H9 (cell line): ENCODE data around the gene FATE1. TPM values are rescaled to one million over a fixed set of nuclear protein-coding genes. Genes with fewer than 3 reads are reported as not detected.

Source experiments
- DNase-seq: peaks from one replicate; pipeline ENCODE4 v3.0.0-alpha.2; 2017
- H2AFZ ChIP-seq: one replicate; pipeline ENCODE4 v1.6.1; 2013; ENCODE audit warnings: mild to moderate bottlenecking, low read length, control low read depth, moderate library complexity
- H2AK5ac ChIP-seq: 2 replicates; pipeline ENCODE4 v1.6.1; 2013; ENCODE audit warnings: low read length, control low read depth, mixed read lengths; ENCODE audit not compliant: insufficient read length
- H2BK120ac ChIP-seq: one replicate; pipeline ENCODE4 v1.6.1; 2013; ENCODE audit warnings: low read depth, mild to moderate bottlenecking, low read length, control low read depth, inconsistent platforms; ENCODE audit not compliant: poor library complexity, severe bottlenecking
- H2BK12ac ChIP-seq: 2 replicates; pipeline ENCODE4 v1.6.1; 2013; ENCODE audit warnings: low read length, control low read depth, mixed read lengths, low read depth; ENCODE audit not compliant: insufficient read length
- H2BK15ac ChIP-seq: 2 replicates; pipeline ENCODE4 v1.6.1; 2013; ENCODE audit warnings: low read depth, low read length, control low read depth
- H2BK20ac ChIP-seq: one replicate; pipeline ENCODE4 v1.6.1; 2013; ENCODE audit warnings: low read depth, mild to moderate bottlenecking, low read length, control low read depth, inconsistent platforms; ENCODE audit not compliant: poor library complexity, severe bottlenecking
- H2BK5ac ChIP-seq: 2 replicates; pipeline ENCODE4 v1.6.1; 2013; ENCODE audit warnings: low read length, control low read depth, mixed read lengths; ENCODE audit not compliant: insufficient read length
- H3K14ac ChIP-seq: 2 replicates; pipeline ENCODE4 v1.6.1; 2013; ENCODE audit warnings: low read length, control low read depth; ENCODE audit not compliant: insufficient read depth
- H3K18ac ChIP-seq: 2 replicates; pipeline ENCODE4 v1.6.1; 2013; ENCODE audit warnings: low read depth, mild to moderate bottlenecking, mixed read lengths, low read length, control low read depth; ENCODE audit not compliant: insufficient read length
- H3K23ac ChIP-seq: 2 replicates; pipeline ENCODE4 v1.6.1; 2013; ENCODE audit warnings: low read length, control low read depth, mixed read lengths, low read depth; ENCODE audit not compliant: insufficient read length
- H3K23me2 ChIP-seq: 2 replicates; pipeline ENCODE4 v1.6.1; 2013; ENCODE audit warnings: low read depth, mild to moderate bottlenecking, mixed read lengths, low read length, control low read depth; ENCODE audit not compliant: insufficient read length, poor library complexity, severe bottlenecking
- H3K27ac ChIP-seq: 2 replicates; pipeline ENCODE4 v1.5.1; 2013; ENCODE audit warnings: low read length, control low read depth, mixed read lengths, low read depth; ENCODE audit not compliant: insufficient read length
- H3K27me3 ChIP-seq: 2 replicates; pipeline ENCODE4 v1.6.1; 2013; ENCODE audit warnings: low read length, control low read depth, inconsistent platforms; ENCODE audit not compliant: insufficient read depth
- H3K4ac ChIP-seq: 2 replicates; pipeline ENCODE4 v1.6.1; 2013; ENCODE audit warnings: low read depth, mild to moderate bottlenecking, control low read depth, inconsistent platforms, low read length, moderate library complexity
- H3K4me1 ChIP-seq: 2 replicates; pipeline ENCODE4 v1.6.1; 2013; ENCODE audit warnings: low read length, control low read depth, inconsistent platforms; ENCODE audit not compliant: insufficient read depth
- H3K4me2 ChIP-seq: 2 replicates; pipeline ENCODE4 v1.6.1; 2013; ENCODE audit warnings: low read length, control low read depth, mixed read lengths; ENCODE audit not compliant: insufficient read length, insufficient read depth
- H3K56ac ChIP-seq: 2 replicates; pipeline ENCODE4 v1.6.1; 2013; ENCODE audit warnings: low read depth, mild to moderate bottlenecking, mixed read lengths, low read length, control low read depth; ENCODE audit not compliant: insufficient read length
- H3K79me1 ChIP-seq: 2 replicates; pipeline ENCODE4 v1.6.1; 2013; ENCODE audit warnings: low read depth, mild to moderate bottlenecking, moderate library complexity, low read length, control low read depth, inconsistent platforms; ENCODE audit not compliant: insufficient read depth, poor library complexity, severe bottlenecking
- H3K79me2 ChIP-seq: 2 replicates; pipeline ENCODE4 v1.6.1; 2013; ENCODE audit warnings: low read length, control low read depth, inconsistent platforms; ENCODE audit not compliant: insufficient read depth
- H3K9ac ChIP-seq: 2 replicates; pipeline ENCODE4 v1.6.1; 2013; ENCODE audit warnings: low read length, control low read depth, mixed read lengths; ENCODE audit not compliant: insufficient read length; ENCODE audit errors: extremely low read depth
- H3K9me3 ChIP-seq: one replicate; pipeline ENCODE4 v1.6.1; 2013; ENCODE audit warnings: low read depth, low read length, inconsistent platforms; ENCODE audit not compliant: control insufficient read depth
- H3T11ph ChIP-seq: one replicate; pipeline ENCODE4 v1.6.1; 2013; ENCODE audit warnings: mild to moderate bottlenecking, low read length, control low read depth, inconsistent platforms
- H4K20me1 ChIP-seq: one replicate; pipeline ENCODE4 v1.6.1; 2013; ENCODE audit not compliant: control insufficient read depth, insufficient read length, insufficient read depth
- H4K5ac ChIP-seq: 2 replicates; pipeline ENCODE4 v1.6.1; 2013; ENCODE audit warnings: low read depth, mild to moderate bottlenecking, mixed read lengths, low read length, control low read depth; ENCODE audit not compliant: insufficient read length
- H4K8ac ChIP-seq: replicated peaks from 2 replicates; pipeline ENCODE4 v1.6.1; 2013; ENCODE audit warnings: low read length, control low read depth, mixed read lengths, low read depth; ENCODE audit not compliant: insufficient read length
- H4K91ac ChIP-seq: 2 replicates; pipeline ENCODE4 v1.6.1; 2013; ENCODE audit warnings: low read depth, mild to moderate bottlenecking, moderate library complexity, mixed read lengths, low read length, control low read depth; ENCODE audit not compliant: insufficient read length
- H3K27ac Mint-ChIP-seq, 3 experiments: 2 replicates in 2 of 3; 3 replicates in 1 of 3; pipeline ENCODE4 v1.8.0; 2020 to 2021; ENCODE audit warnings: mixed read lengths in 3 of 3, mild to moderate bottlenecking in 1 of 3, moderate library complexity in 1 of 3
- H3K27me3 Mint-ChIP-seq: 2 replicates; pipeline ENCODE4 v1.8.0; 2021; ENCODE audit warnings: low read depth, mild to moderate bottlenecking, moderate library complexity, mixed read lengths
- H3K36me3 Mint-ChIP-seq, 3 experiments: 2 replicates in 2 of 3; 3 replicates in 1 of 3; pipeline ENCODE4 v1.8.0; 2020 to 2021; ENCODE audit warnings: low read depth in 3 of 3, mixed read lengths in 3 of 3; ENCODE audit not compliant: insufficient read depth in 1 of 3
- H3K4me1 Mint-ChIP-seq, 2 experiments: 2 replicates each; pipeline ENCODE4 v1.8.0; 2020; ENCODE audit warnings: mixed read lengths in 2 of 2
- H3K4me3 Mint-ChIP-seq, 2 experiments: 2 replicates in 1 of 2; 3 replicates in 1 of 2; pipeline ENCODE4 v1.8.0; 2020 to 2021; ENCODE audit warnings: mild to moderate bottlenecking in 2 of 2, mixed read lengths in 2 of 2, moderate library complexity in 1 of 2
- H3K9me3 Mint-ChIP-seq, 2 experiments: 2 replicates in 1 of 2; 3 replicates in 1 of 2; pipeline ENCODE4 v1.8.0; 2020; ENCODE audit warnings: mild to moderate bottlenecking in 2 of 2, mixed read lengths in 2 of 2, moderate library complexity in 1 of 2
- WGBS: extraction: QIAGEN DNeasy Blood & Tissue Kit; methylation state at CpG from one replicate; pipeline ENCODE4 v1.1.7; 2013; ENCODE audit warnings: missing lambda C conversion rate, low lambda C conversion rate, mixed read lengths; ENCODE audit not compliant: insufficient read length; ENCODE audit errors: extremely low coverage; 5-methylcytosine and 5-hydroxymethylcytosine counted together
- total RNA-seq: library from RNA; stranded (reverse); gene quantifications from 2 replicates; pipeline ENCODE4 v1.2.1, GENCODE V29; 2021
- TF ChIP-seq, protein P1 (sequence below): fragments of 200-600 bp; sonication (generic); conservative IDR thresholded peaks from 3 replicates; pipeline ENCODE4 v1.8.0; 2021; ENCODE audit warnings: antibody characterized with exemption, mild to moderate bottlenecking

The FATE1 gene
- total RNA-seq, 1 experiment from 2014 or later = not detected

DNA sequence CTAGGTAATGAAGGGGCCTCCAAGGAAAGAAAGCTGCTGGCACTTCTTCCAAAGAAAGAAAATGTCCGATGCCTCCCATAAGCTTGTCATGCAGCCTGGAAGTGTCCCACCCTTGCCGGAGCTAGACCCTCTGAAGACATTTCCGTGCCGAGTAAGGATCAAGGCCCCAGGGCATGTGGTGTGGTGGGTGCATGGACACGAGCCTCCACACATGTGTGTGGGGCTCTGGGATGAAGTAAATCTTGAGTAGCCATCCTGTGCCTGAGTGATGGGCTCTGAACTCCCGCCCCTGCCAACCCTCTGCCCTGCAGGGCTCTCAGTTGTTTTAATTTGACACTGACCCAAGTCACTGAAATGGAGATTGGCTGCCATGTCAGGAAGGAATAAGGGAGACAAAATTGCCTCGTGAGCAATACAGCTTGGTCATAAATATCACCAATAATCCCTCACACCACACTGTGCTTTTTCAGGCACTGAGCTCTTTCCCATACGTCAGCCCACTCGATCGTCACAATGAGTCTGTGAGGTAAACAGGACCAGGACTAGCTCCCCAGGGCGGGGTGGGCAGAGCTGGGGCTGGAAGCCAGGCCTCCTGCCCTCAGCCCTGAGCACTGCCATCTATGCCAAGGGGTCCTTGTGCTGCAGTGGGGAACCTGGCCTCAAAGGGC, 43.3 kb downstream of the FATE1 start:
- DNase-seq = no peak
- H3K27ac Mint-ChIP-seq = no peak overlapping the region
- Histone ChIP-seq H4K91ac (no peak overlapping the region), H2BK120ac (no peak overlapping the region), H2BK12ac (no peak overlapping the region), H2AK5ac (no peak overlapping the region), H3K4ac (no peak overlapping the region), H2BK5ac (no peak overlapping the region), H4K8ac (no peak overlapping the region), H3K56ac (no peak overlapping the region), H3K4me2 (no peak overlapping the region), H4K20me1 (no peaks in the 10 kb centered on the region), H2BK20ac (no peak overlapping the region), H3K27ac (no peak overlapping the region), H3K18ac (no peak overlapping the region), H3K9me3 (peaks cover 48% of the 10 kb centered on the region), H2BK15ac (no peak overlapping the region), H3K27me3 (no peaks in the 10 kb centered on the region), H3K23ac (no peak overlapping the region), H3K79me2 (no peaks in the 10 kb centered on the region), H3K9ac (no peak overlapping the region), H3K4me1 (no peaks in the 10 kb centered on the region), H3T11ph (no peak overlapping the region), H3K14ac (no peak overlapping the region), H3K23me2 (no peaks in the 10 kb centered on the region), H3K79me1 (no peaks in the 10 kb centered on the region), H4K5ac (no peak overlapping the region), H2AFZ (no peak overlapping the region)
- H3K4me3 Mint-ChIP-seq = no peak overlapping the region
- peaks cover 10% of the 10 kb centered on the region for H3K27me3 Mint-ChIP-seq
- peaks cover 73 to 77% of the 10 kb centered on the region in 2 experiments for H3K9me3 Mint-ChIP-seq
- H3K36me3 Mint-ChIP-seq = peaks cover 0 to 4% (median 0%) of the 10 kb centered on the region in 3 experiments; a peak in 4 of 7 replicates
- no CpG with 5 or more reads among the region's 11 CpGs for WGBS
- TF ChIP-seq, protein P1, sequence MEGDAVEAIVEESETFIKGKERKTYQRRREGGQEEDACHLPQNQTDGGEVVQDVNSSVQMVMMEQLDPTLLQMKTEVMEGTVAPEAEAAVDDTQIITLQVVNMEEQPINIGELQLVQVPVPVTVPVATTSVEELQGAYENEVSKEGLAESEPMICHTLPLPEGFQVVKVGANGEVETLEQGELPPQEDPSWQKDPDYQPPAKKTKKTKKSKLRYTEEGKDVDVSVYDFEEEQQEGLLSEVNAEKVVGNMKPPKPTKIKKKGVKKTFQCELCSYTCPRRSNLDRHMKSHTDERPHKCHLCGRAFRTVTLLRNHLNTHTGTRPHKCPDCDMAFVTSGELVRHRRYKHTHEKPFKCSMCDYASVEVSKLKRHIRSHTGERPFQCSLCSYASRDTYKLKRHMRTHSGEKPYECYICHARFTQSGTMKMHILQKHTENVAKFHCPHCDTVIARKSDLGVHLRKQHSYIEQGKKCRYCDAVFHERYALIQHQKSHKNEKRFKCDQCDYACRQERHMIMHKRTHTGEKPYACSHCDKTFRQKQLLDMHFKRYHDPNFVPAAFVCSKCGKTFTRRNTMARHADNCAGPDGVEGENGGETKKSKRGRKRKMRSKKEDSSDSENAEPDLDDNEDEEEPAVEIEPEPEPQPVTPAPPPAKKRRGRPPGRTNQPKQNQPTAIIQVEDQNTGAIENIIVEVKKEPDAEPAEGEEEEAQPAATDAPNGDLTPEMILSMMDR = no peak
- no peaks in the 10 kb centered on the region for H3K4me1 Mint-ChIP-seq
